GM21737 (cell line): ENCODE measurements around the gene RALGAPA2.
A peak's percentile ranks its signal among the peaks of the same experiment; 100 is the strongest.

Experiments used
- ATAC-seq: cut with Tn5 transposase; IDR thresholded peaks from one replicate; pipeline ENCODE4 v1.9.1; 2021; ENCODE audit warnings: mild to moderate bottlenecking, moderate library complexity; ENCODE audit not compliant: unreplicated experiment

RALGAPA2 gene

DNA sequence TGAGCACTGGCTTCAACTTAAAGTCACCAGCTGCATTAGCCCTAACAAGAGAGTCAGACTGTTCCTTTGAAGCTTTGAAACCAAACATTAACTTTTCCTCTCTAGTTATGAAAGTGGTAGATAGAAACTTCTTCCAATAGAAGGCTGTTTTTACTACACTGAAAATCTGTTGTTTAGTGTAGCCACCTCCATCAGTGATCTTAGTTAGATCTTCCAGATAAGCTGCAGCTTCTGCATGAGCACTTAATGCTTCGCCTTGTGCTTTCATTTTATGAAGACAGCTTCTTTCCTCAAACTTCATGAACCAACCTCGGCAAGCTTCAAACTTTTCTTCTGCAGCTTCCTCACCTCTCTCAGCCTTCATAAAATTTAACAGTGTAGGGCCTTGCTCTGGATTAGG is 211.3 kb downstream of the RALGAPA2 start:
- ATAC-seq = no peak

DNA sequence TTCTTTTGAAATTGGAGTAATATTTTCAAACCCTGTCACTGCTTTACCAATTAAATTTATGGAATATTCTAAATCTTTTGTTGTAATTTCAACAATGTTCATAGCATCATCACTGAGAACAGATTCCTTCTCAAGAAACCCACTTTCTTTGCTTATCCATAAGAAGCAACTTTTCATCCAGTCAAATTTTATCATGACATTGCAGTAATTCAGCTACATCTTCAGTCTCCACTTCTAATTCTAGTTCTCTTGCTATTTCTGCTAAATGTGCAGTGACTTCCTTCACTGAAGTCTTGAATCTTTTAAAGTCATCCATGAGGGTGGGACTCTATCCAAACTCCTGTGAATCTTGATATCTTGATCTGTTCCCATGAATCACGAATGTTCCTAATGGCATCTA is 212.1 kb downstream of the RALGAPA2 start:
- ATAC-seq = no peak

- no peak for ATAC-seq
These were observed 213.0 kb downstream of the RALGAPA2 start for GRCh38 chr20:20499439-20499838.

DNA sequence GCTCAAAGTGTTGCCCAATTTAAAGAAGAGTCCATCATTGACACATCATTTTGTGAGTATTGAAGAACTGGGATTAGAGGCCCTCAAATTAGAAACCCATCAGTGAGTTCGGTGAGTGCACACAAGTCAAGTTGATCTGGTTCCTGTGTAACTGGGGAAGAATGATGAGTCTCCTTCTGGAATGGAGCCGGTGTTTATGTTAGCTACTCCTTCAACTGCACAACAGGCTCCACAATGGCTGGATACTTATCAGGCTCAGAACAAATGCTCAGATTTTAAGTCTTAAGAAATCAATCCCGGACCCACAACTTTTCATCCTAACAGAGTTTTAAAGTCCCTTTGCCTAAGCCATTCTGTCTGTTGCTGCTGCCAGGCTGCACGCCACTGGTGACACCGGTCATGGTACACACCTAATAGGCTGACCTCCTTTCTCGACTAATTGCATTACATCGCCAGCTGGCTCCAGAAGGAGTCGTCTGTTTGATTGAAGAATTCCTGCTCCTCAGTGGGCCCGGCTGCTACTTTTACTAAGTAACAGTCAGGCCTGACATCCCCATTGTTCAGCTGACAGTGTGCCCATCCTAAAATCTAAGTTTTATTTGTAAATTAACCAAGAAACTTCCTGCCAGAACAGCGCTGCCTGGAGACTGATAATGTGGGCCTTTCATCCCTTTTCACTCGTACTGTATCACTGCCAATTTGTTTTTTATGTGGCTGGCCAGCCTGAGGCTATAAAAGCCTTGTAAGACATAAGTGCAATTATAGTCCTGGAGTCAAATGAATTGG is 214.2 kb downstream of the RALGAPA2 start:
- no peak for ATAC-seq

DNA sequence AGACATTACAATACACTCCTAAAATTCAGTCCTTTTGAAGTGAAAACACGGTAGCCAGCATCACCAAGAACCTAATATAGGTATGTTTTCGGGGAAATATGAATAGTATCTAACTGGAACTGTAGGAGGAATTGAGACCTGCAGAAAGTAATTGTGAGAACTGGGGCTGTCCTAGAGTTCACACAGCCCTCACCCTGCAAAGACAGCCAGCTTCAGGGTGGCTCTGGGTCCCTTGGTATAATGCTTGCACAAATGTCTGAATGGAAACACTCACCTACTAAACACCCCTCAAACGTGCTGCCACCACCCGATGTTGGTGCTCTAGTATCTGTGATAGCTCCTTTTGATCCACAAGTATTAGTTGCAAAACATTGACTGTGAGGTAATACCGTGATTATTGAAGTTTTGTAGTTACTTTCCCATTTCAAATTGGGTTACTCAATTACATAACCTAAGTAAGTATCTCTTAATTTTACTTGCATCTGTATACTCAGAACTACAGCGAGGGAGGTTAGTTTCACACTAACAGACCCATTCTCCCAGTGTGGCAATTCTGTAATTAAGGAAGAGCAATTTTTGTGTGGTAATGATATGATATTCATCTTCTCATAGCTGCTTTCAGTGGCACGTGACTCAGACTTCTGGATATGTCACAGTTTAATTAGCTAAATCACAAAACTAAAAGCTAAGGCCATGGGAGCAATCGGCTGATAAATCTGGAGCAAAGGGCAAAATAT is 215.0 kb downstream of the RALGAPA2 start:
- no peak for ATAC-seq

DNA sequence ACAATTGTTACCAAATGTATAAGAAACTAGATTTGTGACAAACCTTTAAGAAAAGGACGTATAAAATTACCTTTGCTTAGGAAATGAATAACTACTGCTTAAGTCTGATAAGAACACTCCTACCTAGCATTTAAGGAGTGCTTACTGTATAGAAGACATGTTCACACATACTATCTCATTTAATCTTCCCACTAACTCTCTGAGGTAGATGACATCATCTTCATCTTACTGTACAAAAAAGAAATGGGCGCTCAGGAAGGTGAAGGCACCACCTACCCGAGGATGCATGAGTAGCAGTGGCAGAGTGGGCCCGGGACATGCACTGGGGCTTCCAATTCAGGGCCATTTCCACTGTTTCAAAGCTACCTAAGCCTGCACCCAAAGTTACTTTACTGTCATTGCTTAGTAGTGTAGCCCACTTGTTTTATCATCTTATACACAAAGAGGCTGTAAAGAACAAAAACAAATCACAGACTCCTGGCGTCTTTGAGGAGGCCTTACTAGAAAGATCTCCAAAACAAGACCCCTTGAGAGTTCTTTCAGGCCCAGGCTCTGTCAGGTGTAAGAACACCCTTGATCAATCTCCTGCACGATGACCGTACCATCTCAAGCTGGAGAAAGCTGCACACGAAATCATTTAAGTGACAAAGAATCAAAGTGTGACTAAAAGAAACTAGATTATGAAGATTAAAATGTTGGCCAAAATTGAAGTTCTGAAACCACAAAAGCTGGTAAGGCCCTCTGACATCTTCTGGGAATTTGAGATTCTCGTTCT is 216.5 kb downstream of the RALGAPA2 start:
- ATAC-seq = no peak

DNA sequence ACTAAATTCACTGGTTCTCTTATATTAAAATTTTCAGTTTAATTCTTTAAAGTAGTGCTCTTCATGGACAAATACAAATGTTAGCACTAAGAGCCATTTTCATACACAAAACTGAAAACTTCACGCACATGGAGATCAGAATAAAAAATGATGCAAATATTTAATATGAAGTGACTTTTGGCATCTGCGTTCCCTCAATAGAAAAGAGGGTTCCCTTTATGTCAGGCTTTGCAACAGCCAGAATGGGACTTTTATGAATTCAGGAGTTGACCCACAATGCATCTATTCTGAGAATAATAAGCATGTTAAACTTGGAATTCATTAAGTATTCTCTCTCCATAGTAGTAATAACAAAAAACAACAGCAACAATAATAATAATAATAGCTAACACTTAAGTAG is 218.7 kb downstream of the RALGAPA2 start:
- ATAC-seq = no peak

DNA sequence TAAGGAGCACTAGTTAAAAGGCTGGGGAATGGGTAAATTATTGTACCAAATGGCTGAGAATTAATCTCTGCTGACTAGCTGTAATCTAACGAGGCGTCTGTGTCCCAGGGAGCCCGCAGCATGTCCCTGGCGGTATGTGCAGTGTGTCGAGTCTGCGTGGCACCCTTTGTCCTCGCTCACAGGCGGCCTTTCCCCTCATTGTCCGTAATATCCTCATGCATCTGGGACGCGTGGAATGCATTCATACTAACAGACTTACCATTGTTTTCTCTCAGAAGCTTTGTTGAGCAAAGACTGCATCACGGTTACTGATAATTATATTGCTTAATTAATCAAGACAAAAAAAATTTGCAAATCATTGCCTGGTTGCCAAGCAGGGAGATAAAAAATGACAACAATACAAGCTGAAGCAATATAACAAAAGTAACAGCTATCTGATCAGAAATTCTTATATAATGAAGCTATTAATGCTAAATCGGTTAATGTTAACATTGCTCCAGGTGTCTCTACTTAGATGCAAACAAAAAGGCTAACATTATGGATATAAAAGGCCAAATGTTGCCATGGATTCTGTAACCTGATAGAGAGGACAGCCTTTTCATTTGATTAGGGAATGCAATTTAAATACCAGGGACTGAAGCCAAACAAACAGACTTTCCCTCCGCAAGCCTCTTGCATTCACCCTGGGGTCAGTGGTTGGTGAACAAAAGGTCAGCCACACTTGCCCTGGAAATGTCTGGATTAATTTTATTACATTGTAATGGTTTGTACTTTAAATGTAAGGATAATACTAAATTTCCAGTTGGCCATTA is 219.7 kb downstream of the RALGAPA2 start:
- no peak for ATAC-seq

DNA sequence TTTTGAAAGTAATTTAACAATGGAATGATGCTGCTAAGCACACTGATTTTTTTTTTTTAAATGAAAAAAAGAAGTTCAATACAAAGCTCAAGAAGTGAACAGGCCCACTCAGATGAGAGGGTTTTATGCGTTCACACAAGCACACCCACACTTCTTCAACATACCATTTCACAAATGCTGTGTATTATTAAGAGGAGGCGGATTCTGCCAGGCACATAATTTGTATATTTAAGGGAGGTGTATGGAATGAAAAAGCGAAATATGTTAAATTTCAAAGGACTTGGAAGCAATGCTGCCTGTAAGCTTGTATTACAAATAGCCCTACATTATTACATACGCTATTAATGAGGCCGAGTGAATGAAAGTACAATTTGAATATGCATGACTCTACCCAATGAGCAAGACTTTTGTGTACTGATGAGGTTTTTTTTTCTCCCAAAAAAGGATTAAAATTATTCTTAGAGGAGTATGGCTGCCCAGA is 220.6 kb downstream of the RALGAPA2 start:
- no peak for ATAC-seq

DNA sequence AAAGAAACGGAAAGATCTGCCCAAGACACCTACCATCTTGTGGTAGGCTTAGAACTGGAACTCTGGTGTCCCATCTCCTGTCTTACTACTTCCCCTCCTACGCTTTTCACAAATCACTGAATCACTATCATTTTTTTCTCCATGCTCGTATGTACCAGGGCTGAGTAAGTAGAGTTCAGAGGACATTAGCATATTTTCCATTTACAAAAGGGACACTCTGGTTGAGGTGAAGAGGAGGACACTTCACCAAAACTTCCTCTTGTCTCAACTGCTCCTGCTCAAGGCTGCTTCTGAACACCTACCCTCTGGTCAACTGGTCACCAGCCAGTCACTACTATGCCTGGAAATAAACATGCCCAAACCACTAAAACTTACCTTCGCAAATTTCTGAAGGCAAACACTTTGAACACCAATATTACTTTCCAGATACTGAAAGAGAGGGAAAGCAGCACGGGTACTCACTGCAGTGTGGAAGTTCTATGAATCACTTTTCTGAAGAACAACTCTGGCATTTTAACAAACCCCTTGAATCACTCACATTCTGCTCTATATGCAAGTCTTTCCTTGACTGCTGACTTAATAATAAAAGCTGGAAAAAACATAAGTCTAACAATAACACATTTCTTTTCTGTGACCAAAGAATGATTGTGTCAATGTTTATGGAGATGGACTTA is 221.2 kb downstream of the RALGAPA2 start:
- no peak for ATAC-seq

DNA sequence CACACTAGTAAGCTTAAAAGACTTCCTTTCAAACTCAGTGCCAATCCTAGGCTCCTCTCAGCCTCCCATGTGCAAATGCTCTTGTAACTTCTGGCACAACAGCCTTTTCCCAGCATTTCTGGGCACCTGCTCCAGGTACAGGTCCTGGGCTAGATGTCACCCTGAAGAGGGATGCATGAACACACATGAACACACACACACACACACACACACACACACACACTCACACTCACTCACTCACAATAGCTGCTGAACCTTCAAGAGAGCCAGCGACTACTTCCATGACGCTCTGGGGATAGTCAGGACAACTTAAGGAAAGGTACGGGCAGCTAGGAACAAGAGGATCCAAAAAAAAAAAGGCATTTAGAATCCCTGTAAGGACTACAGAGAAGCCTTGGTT is 221.8 kb downstream of the RALGAPA2 start:
- ATAC-seq = no peak

DNA sequence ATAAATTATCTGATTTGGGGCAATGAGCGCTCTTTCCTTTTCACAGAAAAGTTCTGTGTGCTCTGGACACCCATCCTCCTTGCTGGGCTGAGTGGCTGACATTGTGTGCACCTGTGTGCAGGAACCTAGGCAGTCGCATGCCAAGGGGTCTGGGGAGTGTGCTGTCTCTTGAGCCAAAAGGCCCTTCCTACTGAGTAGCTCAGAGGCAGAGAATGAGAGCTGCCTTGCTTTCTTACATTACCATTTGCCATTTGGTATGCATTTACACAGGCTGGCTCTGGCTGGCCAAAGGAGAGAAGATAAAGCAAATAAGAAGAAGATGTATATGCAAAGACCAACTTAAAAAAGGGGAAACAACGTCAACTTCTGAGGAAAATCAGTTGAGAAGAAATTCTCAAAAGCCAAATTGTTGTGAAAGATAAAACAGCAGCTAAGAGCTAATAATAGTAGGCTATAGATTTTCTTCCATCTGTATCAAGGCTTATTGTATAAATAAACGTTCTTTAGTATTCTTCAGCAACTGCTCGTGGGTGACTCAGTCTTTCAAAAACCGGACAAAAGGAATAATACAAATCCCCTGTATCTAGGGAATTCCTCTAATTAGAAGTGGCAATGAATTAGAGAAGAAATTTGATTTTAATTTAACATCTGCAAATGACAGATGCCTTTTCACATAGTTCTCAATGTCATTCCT is 222.6 kb downstream of the RALGAPA2 start:
- ATAC-seq = peak; percentile 45

DNA sequence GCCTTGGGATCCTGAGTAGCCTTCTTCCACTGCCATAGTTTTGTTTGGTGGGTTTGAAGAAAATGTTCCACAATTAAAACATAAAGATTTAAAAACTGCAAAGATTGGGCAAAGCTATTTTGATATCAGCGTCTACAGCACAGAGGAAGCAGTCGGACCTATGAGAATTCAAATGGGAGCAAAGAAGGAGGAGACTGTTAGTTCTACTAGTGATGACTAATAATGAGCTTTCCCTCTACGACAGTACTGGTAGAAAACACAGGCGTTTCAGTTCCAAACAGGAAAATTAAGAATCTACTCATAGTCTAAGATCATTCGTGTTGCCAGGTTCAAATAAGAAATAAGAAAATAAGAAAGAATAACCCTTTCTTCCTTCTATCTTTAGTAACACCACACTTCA is 223.4 kb downstream of the RALGAPA2 start:
- ATAC-seq = peak; percentile 77

DNA sequence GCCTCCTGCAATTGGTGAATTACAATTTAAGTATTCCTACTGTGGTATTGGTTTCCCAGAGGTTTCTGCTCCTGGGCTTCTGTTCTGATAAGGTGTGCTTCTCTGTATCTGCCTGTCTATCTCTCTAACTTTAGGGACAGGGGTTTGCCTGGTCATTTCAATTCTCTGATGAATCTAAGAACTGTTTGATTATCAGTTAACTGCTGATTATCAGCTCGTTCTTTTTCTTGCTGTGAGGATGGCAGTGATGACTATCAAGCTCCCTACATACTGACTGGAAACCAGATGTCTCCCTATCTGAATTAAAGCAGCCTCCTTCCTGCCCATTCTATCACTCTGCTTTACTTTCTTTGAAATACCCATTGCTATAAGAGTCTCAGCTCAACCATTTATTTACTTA is 224.1 kb downstream of the RALGAPA2 start:
- ATAC-seq = no peak

- ATAC-seq = no peak
These were observed 224.6 kb downstream of the RALGAPA2 start for GRCh38 chr20:20487811-20488210.

- ATAC-seq = no peak
These were observed 229.1 kb downstream of the RALGAPA2 start for GRCh38 chr20:20483328-20483727.

GRCh38 chr20:20482453-20482852 is 230.0 kb downstream of the RALGAPA2 start:
- no peak for ATAC-seq

- no peak for ATAC-seq
These were observed 231.8 kb downstream of the RALGAPA2 start for GRCh38 chr20:20480689-20481088.

DNA sequence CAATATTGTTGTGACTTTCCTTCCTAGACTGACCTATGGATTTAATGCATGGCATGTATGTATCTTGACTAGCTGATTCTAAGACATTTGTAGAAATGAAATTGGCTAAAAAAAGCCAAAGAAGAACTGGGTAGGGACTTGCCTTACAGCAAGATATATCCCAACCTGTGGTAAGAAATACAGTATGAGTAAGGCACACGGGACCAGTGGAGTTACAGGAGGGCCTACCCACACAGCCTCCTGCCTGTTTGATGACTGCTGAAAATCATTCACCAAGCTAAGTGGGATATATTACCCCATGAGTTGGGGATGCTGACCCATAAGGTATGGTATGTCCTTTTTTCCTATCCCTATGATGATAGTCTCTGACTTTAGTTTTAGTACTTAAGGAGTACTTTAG is 232.3 kb downstream of the RALGAPA2 start:
- ATAC-seq = no peak
